Keratinocyte (primary cell): ENCODE results near the gene ADCY10. TPM values are rescaled to one million over a fixed set of nuclear protein-coding genes. Genes with fewer than 3 reads are reported as not detected.
A peak's percentile ranks its signal among the peaks of the same experiment; 100 is the strongest.

Experiments
- DNase-seq: peaks from one replicate; pipeline ENCODE4 v3.0.0-alpha.2; 2011; ENCODE audit warnings: low read depth, missing footprints, low spot score
- FAIRE-seq: peaks from 2 replicates; lab custom pipeline; 2011; peaks lifted over from hg19 to GRCh38; lab: Jason Lieb, UNC
- H2AFZ ChIP-seq: 2 replicates; pipeline ENCODE4 v1.6.0; 2012; ENCODE audit warnings: low read length, control low read depth, inconsistent platforms; ENCODE audit not compliant: control insufficient read depth
- H3K27ac ChIP-seq: 2 replicates; pipeline ENCODE4 v1.5.1; 2011; ENCODE audit warnings: low read length; ENCODE audit not compliant: control insufficient read depth, insufficient read depth
- H3K27me3 ChIP-seq: 3 replicates; pipeline ENCODE4 v1.6.0; 2011; ENCODE audit warnings: low read length; ENCODE audit not compliant: control insufficient read depth, insufficient read depth; ENCODE audit errors: extremely low read depth
- H3K36me3 ChIP-seq, 2 experiments: 2 replicates in 1 of 2; 3 replicates in 1 of 2; pipeline ENCODE4 v1.5.1; 2011; ENCODE audit warnings: low read length in 2 of 2, mild to moderate bottlenecking in 1 of 2; ENCODE audit not compliant: control insufficient read depth in 2 of 2, insufficient read depth in 2 of 2; ENCODE audit errors: extremely low read depth in 1 of 2
- H3K4me1 ChIP-seq: 3 replicates; pipeline ENCODE4 v1.5.1; 2011; ENCODE audit warnings: low read length; ENCODE audit not compliant: control insufficient read depth, insufficient read depth; ENCODE audit errors: extremely low read depth
- H3K4me2 ChIP-seq: 3 replicates; pipeline ENCODE4 v1.6.0; 2011; ENCODE audit warnings: low read depth, low read length; ENCODE audit not compliant: control insufficient read depth, insufficient read depth; ENCODE audit errors: extremely low read depth
- H3K4me3 ChIP-seq, 3 experiments: fragments of 200-600 bp in 1 of 3; sonication (generic) in 1 of 3; 2 replicates in 2 of 3; 3 replicates in 1 of 3; pipeline ENCODE4 v1.5.1; 2011 to 2016; ENCODE audit warnings: low read length in 3 of 3, mild to moderate bottlenecking in 3 of 3, control low read depth in 2 of 3, inconsistent platforms in 1 of 3, low read depth in 1 of 3, mixed read lengths in 1 of 3, mixed run types in 1 of 3, moderate library complexity in 1 of 3; ENCODE audit not compliant: control insufficient read depth in 2 of 3, insufficient read depth in 2 of 3; ENCODE audit errors: extremely low read depth in 1 of 3
- H3K79me2 ChIP-seq: 2 replicates; pipeline ENCODE4 v1.6.0; 2012; ENCODE audit warnings: low read length; ENCODE audit not compliant: control insufficient read depth, insufficient read depth
- H3K9ac ChIP-seq: 3 replicates; pipeline ENCODE4 v1.6.0; 2011; ENCODE audit warnings: low read length; ENCODE audit not compliant: control insufficient read depth, insufficient read depth; ENCODE audit errors: extremely low read depth
- H3K9me1 ChIP-seq: 3 replicates; pipeline ENCODE4 v1.6.0; 2011; ENCODE audit warnings: low read length; ENCODE audit not compliant: control insufficient read depth, insufficient read depth; ENCODE audit errors: extremely low read depth
- H3K9me3 ChIP-seq: 2 replicates; pipeline ENCODE4 v1.5.1; 2012; ENCODE audit warnings: low read depth, low read length; ENCODE audit not compliant: control insufficient read depth
- H4K20me1 ChIP-seq: 3 replicates; pipeline ENCODE4 v1.6.0; 2011; ENCODE audit warnings: low read length; ENCODE audit not compliant: control insufficient read depth, insufficient read depth; ENCODE audit errors: extremely low read depth
- dilution Hi-C: fragments of 300-500 bp; cut with MboI; formaldehyde crosslinking; loops from one replicate; pipeline ENCODE4 v1.7.0; 2020; ENCODE audit warnings: low sequenced_read_pairs; ENCODE audit not compliant: extremely low pct_ligation_motif_present
- polyA plus RNA-seq, 5 experiments: library from polyadenylated mRNA; depleted of rRNA in 3 of 5; stranded (reverse) in 3 of 5; stranded (forward) in 1 of 5; unstranded in 1 of 5; fragments of >200 nt; gene quantifications; 1 replicate in 1 of 5; 2 replicates in 3 of 5; 3 replicates in 1 of 5; pipeline versions ENCODE4 v1.2.1 to v1.2.3, GENCODE V29; 2011 to 2012; ENCODE audit warnings: missing spikeins in 2 of 5, low read depth in 1 of 5, low replicate concordance in 1 of 5
- TF ChIP-seq, protein P1 (sequence below), 3 experiments: IDR thresholded peaks in 1 of 3; conservative IDR thresholded peaks in 1 of 3; optimal IDR thresholded peaks in 1 of 3; 2 replicates in 2 of 3; 3 replicates in 1 of 3; pipeline versions ENCODE3 to v1.5.1; 2011; ENCODE audit warnings: low read length in 3 of 3, mild to moderate bottlenecking in 3 of 3, moderate library complexity in 2 of 3, control low read depth in 1 of 3, inconsistent platforms in 1 of 3; ENCODE audit not compliant: insufficient read depth in 2 of 3; ENCODE audit errors: extremely low read depth in 1 of 3

ADCY10 gene
- polyA plus RNA-seq, 1 donor (not counting 4 experiments of a cell fraction or from before 2014, with no cell fraction given), result 0.04 TPM

GRCh38 chr1:167924102-167924501 is 10.2 kb upstream of the ADCY10 start:
- H3K79me2 ChIP-seq, result peaks cover 3% of the 10 kb centered on the region
- no peaks in the 10 kb centered on the region for H3K9me3 ChIP-seq
- H3K27me3 ChIP-seq, result no peaks in the 10 kb centered on the region
- TF ChIP-seq, protein P1, sequence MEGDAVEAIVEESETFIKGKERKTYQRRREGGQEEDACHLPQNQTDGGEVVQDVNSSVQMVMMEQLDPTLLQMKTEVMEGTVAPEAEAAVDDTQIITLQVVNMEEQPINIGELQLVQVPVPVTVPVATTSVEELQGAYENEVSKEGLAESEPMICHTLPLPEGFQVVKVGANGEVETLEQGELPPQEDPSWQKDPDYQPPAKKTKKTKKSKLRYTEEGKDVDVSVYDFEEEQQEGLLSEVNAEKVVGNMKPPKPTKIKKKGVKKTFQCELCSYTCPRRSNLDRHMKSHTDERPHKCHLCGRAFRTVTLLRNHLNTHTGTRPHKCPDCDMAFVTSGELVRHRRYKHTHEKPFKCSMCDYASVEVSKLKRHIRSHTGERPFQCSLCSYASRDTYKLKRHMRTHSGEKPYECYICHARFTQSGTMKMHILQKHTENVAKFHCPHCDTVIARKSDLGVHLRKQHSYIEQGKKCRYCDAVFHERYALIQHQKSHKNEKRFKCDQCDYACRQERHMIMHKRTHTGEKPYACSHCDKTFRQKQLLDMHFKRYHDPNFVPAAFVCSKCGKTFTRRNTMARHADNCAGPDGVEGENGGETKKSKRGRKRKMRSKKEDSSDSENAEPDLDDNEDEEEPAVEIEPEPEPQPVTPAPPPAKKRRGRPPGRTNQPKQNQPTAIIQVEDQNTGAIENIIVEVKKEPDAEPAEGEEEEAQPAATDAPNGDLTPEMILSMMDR (optimal IDR thresholded peaks at IDR 0.05 in 1 of 3, IDR thresholded peaks at IDR 0.05 in 1 of 3, conservative IDR thresholded peaks at IDR 0.05 in 1 of 3; ENCODE audit: extremely low read depth in 1 of 3, insufficient read depth in 2 of 3, low read length in 3 of 3), result no peak
- FAIRE-seq, result no peak
- H3K9ac ChIP-seq, result no peak overlapping the region
- no peak for DNase-seq
- dilution Hi-C loops, result no loop called here
- no peak overlapping the region for H2AFZ ChIP-seq
- no peak overlapping the region for H3K27ac ChIP-seq
- peaks cover 11% of the 10 kb centered on the region for H3K4me1 ChIP-seq
- H3K4me2 ChIP-seq, result no peak overlapping the region
- H3K9me1 ChIP-seq, result no peaks in the 10 kb centered on the region
- no peaks in the 10 kb centered on the region for H4K20me1 ChIP-seq
- no peak overlapping the region for H3K4me3 ChIP-seq
- no peaks in the 10 kb centered on the region for H3K36me3 ChIP-seq

DNA sequence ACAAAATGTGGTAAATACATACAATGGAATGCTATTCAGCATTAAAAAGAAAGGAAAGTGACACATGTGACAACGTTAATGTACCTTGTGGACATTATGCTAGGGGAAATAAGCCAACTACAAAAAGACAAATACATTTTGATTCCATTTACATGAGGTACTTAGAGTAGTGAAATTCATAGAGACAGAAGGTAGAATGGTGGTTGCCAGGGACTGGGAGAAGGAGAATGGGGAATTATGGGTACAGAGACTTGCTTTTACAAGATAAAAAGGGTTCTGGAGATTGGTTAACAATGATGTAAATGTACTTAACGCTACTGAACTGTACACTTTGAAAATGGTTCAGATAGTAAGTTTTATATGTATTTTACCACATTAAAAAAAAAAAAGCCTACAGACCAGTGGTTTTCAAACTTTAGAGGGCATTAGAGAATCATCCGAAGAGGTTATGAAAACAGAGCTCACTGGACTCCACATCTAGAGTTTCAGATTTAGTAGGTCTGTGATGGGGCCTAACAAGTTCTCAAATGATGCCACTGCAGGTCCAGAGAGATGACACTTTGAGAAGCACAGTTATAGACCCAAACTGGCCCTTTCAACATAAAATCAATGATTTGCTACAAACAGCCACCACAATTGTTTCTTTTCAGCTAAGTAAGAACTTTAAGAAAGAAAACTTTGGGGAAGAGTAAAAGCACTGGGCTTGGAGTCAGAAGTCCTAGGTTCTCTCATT is 9.6 kb upstream of the ADCY10 start:
- H3K4me3 ChIP-seq, result no peak overlapping the region
- H3K9ac ChIP-seq, result no peak overlapping the region
- FAIRE-seq (peak; percentile 23), DNase-seq (no peak)
- peaks cover 0 to 2% of the 10 kb centered on the region in 2 experiments for H3K36me3 ChIP-seq
- H3K27me3 ChIP-seq, result no peaks in the 10 kb centered on the region
- peaks cover 11% of the 10 kb centered on the region for H3K4me1 ChIP-seq
- no peaks in the 10 kb centered on the region for H4K20me1 ChIP-seq
- no peak overlapping the region for H2AFZ ChIP-seq
- TF ChIP-seq, protein P1 (optimal IDR thresholded peaks at IDR 0.05 in 1 of 3, IDR thresholded peaks at IDR 0.05 in 1 of 3, conservative IDR thresholded peaks at IDR 0.05 in 1 of 3; ENCODE audit: extremely low read depth in 1 of 3, insufficient read depth in 2 of 3, low read length in 3 of 3), result no peak
- dilution Hi-C loops, result no loop called here
- no peaks in the 10 kb centered on the region for H3K9me3 ChIP-seq
- peaks cover 3% of the 10 kb centered on the region for H3K79me2 ChIP-seq
- H3K9me1 ChIP-seq, result no peaks in the 10 kb centered on the region
- no peak overlapping the region for H3K27ac ChIP-seq
- H3K4me2 ChIP-seq, result no peak overlapping the region
